Activated naive CD4-positive, alpha-beta T cell treated with anti-CD3 and anti-CD28 coated beads, Interleukin-2, amount 50 U/mL, for 24 hours (primary cell): ENCODE measurements around the gene VWF.

Experiments used
- H3K27ac Mint-ChIP-seq: one replicate; pipeline ENCODE4 v1.8.0; 2021; ENCODE audit warnings: mild to moderate bottlenecking, mixed read lengths
- H3K27me3 Mint-ChIP-seq: one replicate; pipeline ENCODE4 v1.8.0; 2021; ENCODE audit warnings: mixed read lengths
- H3K36me3 Mint-ChIP-seq: one replicate; pipeline ENCODE4 v1.8.0; 2021; ENCODE audit warnings: mixed read lengths
- H3K4me1 Mint-ChIP-seq: one replicate; pipeline ENCODE4 v1.8.0; 2021; ENCODE audit warnings: mixed read lengths
- H3K4me3 Mint-ChIP-seq: one replicate; pipeline ENCODE4 v1.8.0; 2021; ENCODE audit warnings: mild to moderate bottlenecking, mixed read lengths
- H3K9me3 Mint-ChIP-seq: one replicate; pipeline ENCODE4 v1.8.0; 2021; ENCODE audit warnings: mixed read lengths

The VWF gene

DNA sequence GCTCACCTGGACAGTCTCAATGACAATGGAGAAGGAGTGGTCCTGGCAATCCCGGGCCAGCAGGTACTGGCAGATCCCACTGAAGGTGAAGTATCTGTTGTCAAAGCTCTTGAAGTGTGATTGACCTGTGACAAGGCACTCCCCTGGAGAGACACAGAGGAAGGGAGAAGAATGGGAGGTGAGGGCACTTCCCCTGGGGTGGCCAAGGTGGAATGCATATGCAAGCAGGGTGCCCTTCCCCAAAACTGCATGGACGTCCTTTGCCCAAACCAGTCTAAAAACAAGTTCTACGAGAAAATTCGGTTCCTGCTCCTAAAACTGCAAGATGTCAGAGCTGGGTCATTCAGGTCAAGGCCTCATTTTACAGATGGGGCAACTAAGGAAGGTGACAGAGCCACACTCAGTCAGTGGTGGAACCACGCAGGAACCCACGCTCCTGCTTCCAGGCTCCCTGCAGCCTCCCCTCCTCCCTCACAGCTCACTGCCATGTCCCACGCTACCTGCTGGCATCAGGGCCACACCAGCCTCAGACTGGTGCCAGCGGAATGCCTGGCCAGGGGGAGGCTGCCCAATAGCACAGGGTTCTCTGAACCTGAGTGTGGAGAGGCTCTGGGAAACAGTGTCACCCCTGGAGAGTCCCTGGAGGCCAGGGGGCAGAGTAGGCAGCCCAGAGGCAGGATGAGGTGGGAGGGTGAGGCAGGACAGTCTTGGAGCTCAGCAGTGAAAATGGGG lies 59.2 kb downstream of the VWF start:
- no peaks in the 10 kb centered on the region for H3K36me3 Mint-ChIP-seq
- no peak overlapping the region for H3K4me3 Mint-ChIP-seq
- H3K9me3 Mint-ChIP-seq, result no peaks in the 10 kb centered on the region
- H3K4me1 Mint-ChIP-seq, result peaks cover 17% of the 10 kb centered on the region
- no peaks in the 10 kb centered on the region for H3K27me3 Mint-ChIP-seq
- no peak overlapping the region for H3K27ac Mint-ChIP-seq

DNA sequence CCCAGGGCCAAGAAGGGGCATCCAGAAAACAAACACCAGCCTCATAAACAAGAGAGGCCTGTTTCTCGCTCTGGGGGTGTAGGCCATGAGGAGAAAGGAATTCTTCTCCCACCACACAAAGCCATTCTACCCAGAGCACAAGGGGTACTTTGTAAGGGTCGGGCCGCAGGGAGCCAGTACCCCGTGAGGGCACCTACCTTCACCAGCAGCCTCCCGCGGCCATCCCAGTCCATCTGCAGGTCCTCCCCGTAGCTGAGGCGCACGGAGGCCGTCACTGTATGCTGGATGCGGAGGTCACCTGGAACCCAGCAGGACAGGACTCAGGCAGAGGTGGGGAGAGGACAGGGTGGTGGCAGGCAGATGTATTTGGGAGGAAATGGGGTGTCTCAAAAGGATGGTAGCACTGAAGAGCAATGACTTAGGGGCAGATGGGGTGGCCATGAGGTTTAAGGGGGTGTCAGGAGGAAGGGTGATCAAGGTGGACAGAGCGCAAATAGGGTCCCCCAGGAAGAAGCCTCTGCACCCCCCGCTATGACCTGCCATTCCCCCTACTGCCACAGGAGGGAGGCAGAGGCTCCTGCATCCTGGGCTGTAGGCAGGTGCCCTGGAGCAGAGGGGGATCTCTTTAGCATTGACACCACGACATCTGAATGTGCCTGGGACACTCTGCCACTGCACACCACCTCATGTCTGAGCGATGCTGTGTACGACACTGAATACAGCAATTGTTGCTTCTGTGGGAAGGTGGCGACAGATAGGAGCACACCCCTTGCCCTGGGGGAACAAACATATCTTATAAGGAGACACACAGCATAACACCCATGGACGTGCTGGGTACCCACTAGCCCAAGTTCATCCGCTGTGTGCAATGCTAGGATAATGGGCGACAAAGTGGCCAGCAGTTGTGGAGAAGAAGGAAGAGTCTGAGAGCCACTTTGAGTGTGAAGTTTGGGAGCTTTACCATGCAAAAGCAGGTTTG lies 61.4 kb downstream of the VWF start:
- Mint-ChIP-seq H3K36me3 (no peaks in the 10 kb centered on the region), H3K9me3 (no peaks in the 10 kb centered on the region), H3K27me3 (peaks cover under 1% of the 10 kb centered on the region), H3K4me3 (no peak overlapping the region), H3K27ac (no peak overlapping the region), H3K4me1 (peaks cover 4% of the 10 kb centered on the region)

DNA sequence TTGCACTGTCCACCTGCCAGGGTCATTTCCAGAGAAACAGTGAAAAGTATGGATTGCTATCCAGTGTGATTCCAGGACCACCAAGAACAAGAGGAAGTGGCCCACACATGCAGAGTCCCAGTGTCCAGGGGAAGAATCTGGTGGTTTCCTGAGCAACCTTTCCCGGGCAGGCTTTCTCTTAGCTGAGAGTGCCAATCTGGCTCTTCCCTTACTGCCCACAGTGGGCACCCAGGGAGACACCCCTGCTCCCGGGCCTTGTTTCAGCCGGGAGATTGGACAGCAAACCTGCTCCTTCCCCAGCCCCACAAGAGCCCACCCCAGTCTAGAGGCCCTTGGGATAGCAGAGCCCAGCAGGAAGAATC lies 62.1 kb downstream of the VWF start:
- no peak overlapping the region for H3K27ac Mint-ChIP-seq
- H3K27me3 Mint-ChIP-seq, result peaks cover 1% of the 10 kb centered on the region
- no peak overlapping the region for H3K4me3 Mint-ChIP-seq
- H3K9me3 Mint-ChIP-seq, result no peaks in the 10 kb centered on the region
- no peaks in the 10 kb centered on the region for H3K36me3 Mint-ChIP-seq
- H3K4me1 Mint-ChIP-seq, result peaks cover 4% of the 10 kb centered on the region

DNA sequence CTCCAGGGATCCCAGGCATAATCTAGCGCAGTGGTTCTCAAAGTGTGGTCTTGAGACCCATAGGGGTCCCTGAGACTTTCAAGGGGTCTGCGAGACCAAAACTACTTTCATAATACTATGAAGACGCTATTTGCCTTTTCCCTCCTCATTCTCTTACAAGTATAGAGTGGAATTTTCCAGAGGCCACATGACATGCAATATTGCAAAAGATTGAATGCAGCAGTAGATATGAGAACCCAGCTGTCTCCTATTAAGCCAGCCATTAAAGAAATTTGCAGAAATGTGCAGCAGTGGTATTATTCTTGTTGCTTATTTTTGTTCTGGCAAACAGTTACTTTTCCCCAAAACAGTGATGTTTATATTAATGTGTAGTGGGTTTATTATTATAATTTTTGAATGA lies 62.8 kb downstream of the VWF start:
- peaks cover 1% of the 10 kb centered on the region for H3K27me3 Mint-ChIP-seq
- no peak overlapping the region for H3K27ac Mint-ChIP-seq
- H3K36me3 Mint-ChIP-seq, result no peaks in the 10 kb centered on the region
- no peaks in the 10 kb centered on the region for H3K9me3 Mint-ChIP-seq
- H3K4me3 Mint-ChIP-seq, result no peak overlapping the region
- peaks cover 4% of the 10 kb centered on the region for H3K4me1 Mint-ChIP-seq

DNA sequence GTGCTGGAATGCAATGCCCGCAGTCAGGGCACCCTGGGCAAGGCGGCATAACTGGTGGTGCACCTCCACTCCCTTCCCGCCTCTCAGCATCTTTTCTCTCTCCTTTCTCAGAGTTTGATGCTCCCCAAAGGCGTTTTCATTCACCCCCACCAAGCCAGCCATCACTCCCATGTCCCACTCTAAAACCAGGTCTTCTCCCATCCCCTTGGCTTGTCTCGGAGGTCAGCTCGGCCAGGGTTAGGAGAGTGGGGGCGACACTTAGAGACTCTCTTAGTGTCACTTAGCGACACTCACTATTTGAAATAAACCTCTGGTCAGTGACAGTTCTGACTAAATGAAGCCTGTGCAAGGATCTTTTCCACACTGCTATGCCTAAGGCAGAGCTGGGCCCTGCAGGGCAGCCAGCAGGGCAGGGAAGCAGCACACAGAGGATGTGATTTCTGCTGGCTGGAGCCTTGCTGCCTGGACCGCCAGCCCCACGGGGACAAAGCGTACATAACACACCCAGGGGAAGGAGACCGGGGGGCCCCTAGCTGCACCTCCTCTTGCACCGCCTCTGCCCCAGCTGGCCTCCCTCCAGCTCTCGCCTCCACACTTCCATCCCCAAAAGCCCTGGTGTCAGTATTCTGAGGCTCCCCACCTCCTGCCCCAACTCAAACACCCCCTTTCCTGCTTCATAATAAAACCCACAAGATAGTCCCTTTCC lies 64.5 kb downstream of the VWF start:
- peaks cover 4% of the 10 kb centered on the region for H3K27me3 Mint-ChIP-seq
- H3K4me3 Mint-ChIP-seq, result no peak overlapping the region
- peaks cover 4% of the 10 kb centered on the region for H3K4me1 Mint-ChIP-seq
- H3K36me3 Mint-ChIP-seq, result no peaks in the 10 kb centered on the region
- no peaks in the 10 kb centered on the region for H3K9me3 Mint-ChIP-seq
- H3K27ac Mint-ChIP-seq, result no peak overlapping the region

DNA sequence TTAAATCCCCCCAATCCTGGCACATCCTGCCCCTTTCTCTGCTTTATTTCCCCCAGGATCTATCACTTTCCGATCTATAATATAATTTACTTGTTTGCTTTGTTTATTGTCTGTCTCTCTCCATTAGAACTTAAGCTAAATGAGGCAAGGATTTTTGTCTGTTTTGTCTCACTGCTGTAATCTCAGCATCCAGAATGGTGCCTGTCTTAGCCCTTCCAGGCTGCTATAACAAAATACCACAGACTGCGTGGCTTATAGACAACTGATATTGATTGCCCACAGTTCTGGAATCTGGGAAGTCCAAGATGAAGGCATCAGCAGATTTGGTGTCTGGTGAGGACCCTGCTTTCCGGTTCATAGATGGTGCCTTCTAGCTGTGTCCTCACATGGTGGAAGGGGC lies 65.2 kb downstream of the VWF start:
- peaks cover 4% of the 10 kb centered on the region for H3K4me1 Mint-ChIP-seq
- no peak overlapping the region for H3K4me3 Mint-ChIP-seq
- H3K27ac Mint-ChIP-seq, result no peak overlapping the region
- H3K9me3 Mint-ChIP-seq, result no peaks in the 10 kb centered on the region
- H3K27me3 Mint-ChIP-seq, result peaks cover 4% of the 10 kb centered on the region
- no peaks in the 10 kb centered on the region for H3K36me3 Mint-ChIP-seq

DNA sequence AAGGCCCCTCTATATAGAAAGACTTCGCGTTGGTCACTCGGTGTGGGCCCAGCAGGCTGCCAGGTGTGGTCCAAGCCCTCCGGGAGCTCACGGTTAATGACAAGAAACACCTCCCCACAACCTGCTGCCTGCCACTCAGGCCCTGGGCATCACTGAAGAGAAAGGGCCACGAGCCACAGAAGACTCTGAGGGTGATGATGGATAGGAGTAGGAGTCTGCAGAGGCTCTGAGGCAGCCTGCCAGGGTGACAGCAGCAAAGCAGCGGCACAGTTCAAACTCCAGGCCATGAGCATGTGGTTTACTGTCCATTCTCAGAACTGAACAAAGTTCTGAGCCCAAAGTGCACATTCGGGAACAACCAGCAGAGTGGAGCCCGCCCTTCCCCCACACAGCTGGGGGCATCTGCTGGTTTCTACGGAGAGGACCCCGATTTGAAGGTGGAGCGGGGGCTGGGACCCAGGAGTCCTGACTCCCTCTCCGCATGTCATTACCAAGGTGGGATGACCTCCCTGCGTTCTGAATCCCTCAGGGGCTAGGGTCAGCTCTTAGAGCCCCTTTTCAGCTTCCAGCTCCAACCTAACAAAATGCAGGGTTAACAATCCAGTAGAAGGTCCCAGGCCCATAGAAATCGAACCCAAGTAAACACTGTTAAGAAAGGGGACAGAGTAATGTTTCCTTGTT lies 65.8 kb downstream of the VWF start:
- H3K9me3 Mint-ChIP-seq, result no peaks in the 10 kb centered on the region
- peaks cover 4% of the 10 kb centered on the region for H3K4me1 Mint-ChIP-seq
- H3K36me3 Mint-ChIP-seq, result no peaks in the 10 kb centered on the region
- H3K27ac Mint-ChIP-seq, result no peak overlapping the region
- H3K4me3 Mint-ChIP-seq, result no peak overlapping the region
- peaks cover 4% of the 10 kb centered on the region for H3K27me3 Mint-ChIP-seq

DNA sequence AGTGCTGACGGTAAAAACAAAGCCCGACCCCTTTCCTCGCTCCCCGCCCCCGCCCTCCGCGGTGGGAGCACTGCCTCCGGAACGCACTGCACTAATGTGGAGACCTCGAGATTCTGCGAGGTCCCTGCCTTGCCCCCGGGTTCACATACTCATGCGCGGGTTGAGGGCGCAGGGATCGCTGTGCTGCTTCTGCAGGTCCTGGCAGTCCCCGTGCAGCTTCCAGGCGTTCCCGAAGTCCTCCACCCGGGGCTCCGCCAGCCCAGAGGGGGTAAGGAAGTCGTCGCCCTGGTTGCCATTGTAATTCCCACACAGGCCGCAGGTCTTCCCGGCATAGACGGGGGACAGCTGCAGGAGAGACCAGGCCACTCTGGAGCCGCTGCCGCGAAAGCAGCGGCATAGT lies 66.8 kb downstream of the VWF start:
- no peaks in the 10 kb centered on the region for H3K36me3 Mint-ChIP-seq
- H3K9me3 Mint-ChIP-seq, result no peaks in the 10 kb centered on the region
- no peaks in the 10 kb centered on the region for H3K4me1 Mint-ChIP-seq
- H3K27ac Mint-ChIP-seq, result no peak overlapping the region
- no peak overlapping the region for H3K4me3 Mint-ChIP-seq
- peaks cover 4% of the 10 kb centered on the region for H3K27me3 Mint-ChIP-seq

DNA sequence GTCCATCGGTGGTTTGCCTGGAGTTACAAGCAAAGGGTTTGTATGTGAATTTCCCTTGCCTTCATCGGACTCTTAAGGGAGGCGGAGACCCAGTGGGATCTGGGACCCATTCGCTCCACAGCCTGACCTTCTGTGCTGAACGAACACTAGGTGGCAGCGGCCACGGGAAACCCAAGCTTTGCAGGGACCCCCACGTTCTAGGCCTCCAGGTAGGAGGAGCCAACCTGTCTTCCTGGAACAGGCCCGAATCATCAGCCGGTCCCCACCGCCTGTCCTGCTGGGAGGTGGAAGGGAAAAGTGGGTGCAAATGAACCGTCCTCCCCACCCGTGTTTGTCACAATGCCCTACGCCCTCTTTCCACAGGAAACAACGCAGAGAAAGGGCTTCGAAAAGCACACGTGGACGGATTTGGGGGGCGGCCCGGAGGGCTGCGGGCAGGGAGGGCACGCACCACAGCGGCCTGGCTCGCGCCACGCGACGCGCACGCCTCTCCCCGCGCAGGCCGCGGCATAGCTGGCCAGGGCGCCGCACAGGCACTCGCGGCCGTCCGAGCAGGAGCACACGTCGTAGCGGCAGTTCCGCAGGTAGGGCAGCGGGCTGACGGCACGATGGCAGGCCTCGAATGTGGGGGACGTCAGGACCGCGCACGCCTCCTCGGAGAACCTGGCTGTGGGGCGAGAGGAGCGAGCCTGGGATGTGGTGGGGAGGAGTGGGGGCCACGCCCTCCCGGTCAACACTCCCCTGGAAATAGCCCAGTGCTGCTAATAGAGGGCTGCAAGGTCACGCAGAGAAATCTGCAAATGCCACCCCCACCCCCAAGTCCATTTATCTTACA lies 67.8 kb downstream of the VWF start:
- H3K36me3 Mint-ChIP-seq, result no peaks in the 10 kb centered on the region
- H3K9me3 Mint-ChIP-seq, result no peaks in the 10 kb centered on the region
- no peaks in the 10 kb centered on the region for H3K4me1 Mint-ChIP-seq
- peaks cover 4% of the 10 kb centered on the region for H3K27me3 Mint-ChIP-seq
- H3K27ac Mint-ChIP-seq, result no peak overlapping the region
- peak overlapping the region; percentile 33 for H3K4me3 Mint-ChIP-seq

DNA sequence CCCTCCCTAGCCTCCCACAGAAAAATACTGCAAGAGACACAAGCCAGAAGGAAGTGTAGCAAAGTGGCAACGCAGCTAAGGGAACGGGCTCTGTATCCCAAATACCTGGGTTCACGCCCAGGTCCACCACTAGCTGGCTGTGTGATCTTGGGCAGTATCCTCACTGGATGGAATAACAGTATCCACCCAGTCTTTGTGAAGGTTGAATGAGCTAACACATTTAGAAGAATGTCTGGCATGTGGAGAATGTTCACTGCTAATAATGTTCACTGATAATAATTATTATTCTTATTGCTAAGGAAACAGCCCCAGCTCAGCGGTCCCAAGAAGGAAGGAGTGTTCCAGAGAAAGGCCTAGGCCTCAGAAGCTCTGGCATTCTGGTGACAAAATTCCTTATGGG lies 70.9 kb downstream of the VWF start:
- no peak overlapping the region for H3K27ac Mint-ChIP-seq
- H3K36me3 Mint-ChIP-seq, result no peaks in the 10 kb centered on the region
- no peaks in the 10 kb centered on the region for H3K4me1 Mint-ChIP-seq
- no peak overlapping the region for H3K4me3 Mint-ChIP-seq
- H3K9me3 Mint-ChIP-seq, result no peaks in the 10 kb centered on the region
- H3K27me3 Mint-ChIP-seq, result peaks cover 4% of the 10 kb centered on the region

DNA sequence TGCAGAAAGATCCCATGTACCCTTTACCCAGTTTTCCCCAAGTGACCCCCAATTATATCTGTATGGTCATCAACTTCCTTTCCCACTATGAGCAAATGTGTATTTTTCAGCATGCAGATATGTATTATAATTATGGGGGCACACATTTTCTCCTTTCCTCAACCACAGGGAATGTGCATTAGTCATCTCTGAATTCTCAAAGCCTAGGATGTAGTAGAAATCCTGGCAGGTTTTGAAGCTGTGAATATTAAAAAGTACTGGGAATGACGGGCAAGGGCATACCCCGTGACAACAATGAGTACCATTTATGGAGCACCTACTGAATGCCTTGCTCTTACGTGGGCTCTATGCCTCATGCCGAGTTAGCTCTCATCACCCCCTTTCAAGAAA lies 71.5 kb downstream of the VWF start:
- H3K36me3 Mint-ChIP-seq, result no peaks in the 10 kb centered on the region
- no peaks in the 10 kb centered on the region for H3K4me1 Mint-ChIP-seq
- H3K9me3 Mint-ChIP-seq, result no peaks in the 10 kb centered on the region
- no peak overlapping the region for H3K4me3 Mint-ChIP-seq
- H3K27ac Mint-ChIP-seq, result no peak overlapping the region
- H3K27me3 Mint-ChIP-seq, result peaks cover 2% of the 10 kb centered on the region

DNA sequence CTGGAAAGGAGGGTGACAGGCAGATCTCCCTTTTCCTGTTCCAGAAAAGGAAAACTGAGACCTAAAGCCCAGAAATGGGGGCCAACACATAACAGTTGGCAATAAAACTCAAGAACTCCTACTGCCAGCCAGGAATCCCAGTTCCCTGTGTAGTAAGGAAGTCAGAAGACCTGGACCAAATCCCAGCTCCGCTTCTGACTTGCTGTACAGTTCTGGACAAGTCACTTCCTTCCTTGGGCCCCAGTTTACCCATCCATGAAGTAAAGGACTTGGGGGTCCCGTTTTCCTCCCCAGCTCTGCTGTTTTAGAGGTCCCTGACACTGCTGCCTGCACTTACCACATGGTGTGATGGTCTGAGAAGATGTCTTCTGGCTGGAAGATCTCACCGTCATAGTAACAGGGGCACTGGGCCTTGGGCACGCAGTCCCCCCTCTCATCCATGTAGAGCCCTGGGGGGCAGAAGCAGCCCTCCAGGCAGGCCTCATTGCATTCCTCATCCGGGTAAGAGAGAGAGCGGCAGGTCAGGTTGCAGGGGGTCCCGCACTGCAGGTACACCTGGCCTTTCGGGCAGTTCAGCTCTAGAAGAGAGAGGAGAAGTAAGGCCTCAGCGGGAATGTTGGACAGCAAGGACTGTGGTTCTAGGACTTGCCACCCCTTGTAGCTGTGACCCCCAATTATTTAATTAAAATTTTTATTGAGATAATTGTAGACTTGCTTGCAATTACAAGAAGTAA lies 72.1 kb downstream of the VWF start:
- Mint-ChIP-seq H3K4me1 (no peaks in the 10 kb centered on the region), H3K36me3 (no peaks in the 10 kb centered on the region), H3K9me3 (no peaks in the 10 kb centered on the region), H3K27me3 (peaks cover 2% of the 10 kb centered on the region), H3K4me3 (no peak overlapping the region), H3K27ac (no peak overlapping the region)

DNA sequence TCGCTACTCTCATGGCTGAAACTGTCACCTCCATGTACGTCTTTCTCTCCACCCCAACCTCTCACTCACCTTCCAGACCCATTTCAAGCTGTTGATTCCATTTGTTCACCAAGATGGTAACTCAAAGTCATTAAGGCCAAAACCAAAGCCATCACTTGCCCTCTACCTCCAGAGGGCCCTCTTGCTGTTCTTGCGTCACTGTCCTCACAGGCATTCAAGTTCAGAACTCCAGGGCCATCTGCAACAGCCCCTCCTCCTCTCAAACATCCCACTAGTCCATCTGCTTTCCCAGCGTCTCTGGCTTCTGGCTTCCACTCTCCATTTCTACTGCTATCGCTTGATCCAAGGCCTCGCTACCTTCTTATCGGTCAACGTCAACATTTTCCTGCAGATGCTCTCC lies 74.5 kb downstream of the VWF start:
- H3K4me3 Mint-ChIP-seq, result no peak overlapping the region
- H3K9me3 Mint-ChIP-seq, result no peaks in the 10 kb centered on the region
- no peaks in the 10 kb centered on the region for H3K4me1 Mint-ChIP-seq
- no peaks in the 10 kb centered on the region for H3K27me3 Mint-ChIP-seq
- H3K36me3 Mint-ChIP-seq, result no peaks in the 10 kb centered on the region
- no peak overlapping the region for H3K27ac Mint-ChIP-seq

DNA sequence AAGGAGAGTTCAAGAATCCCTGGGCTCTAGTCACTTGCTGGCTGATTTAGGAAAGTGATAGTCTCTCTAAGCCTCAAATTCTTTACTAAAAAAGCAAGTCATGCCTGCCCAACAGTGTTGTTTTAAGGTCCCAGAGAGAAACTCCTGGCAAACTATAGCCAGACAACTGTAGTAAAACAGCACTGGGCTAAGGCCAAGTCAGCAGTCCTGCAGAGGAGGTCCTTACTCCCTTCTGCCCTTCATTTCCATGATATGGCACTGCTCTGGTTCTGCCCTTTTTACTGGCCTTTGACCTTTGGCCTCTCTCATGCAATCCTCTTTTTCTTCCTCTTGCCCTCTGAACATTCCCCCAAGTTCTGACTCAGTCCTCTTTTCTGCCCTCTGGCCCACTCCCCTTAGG lies 74.9 kb downstream of the VWF start:
- no peaks in the 10 kb centered on the region for H3K27me3 Mint-ChIP-seq
- no peaks in the 10 kb centered on the region for H3K4me1 Mint-ChIP-seq
- peak overlapping the region; percentile 53 for H3K27ac Mint-ChIP-seq
- no peaks in the 10 kb centered on the region for H3K36me3 Mint-ChIP-seq
- no peak overlapping the region for H3K4me3 Mint-ChIP-seq
- no peaks in the 10 kb centered on the region for H3K9me3 Mint-ChIP-seq
